Measurements from ENCODE around the gene AKNAD1. TPM values are rescaled to one million over a fixed set of nuclear protein-coding genes. Genes with fewer than 3 reads are reported as not detected.

Gene AKNAD1
- total and polyA plus RNA-seq, 8 donors: 0.28 to 2.0 (median 0.37) TPM; not detected in 5

GRCh38 chr1:108816049-108816893 lies 40.6 kb downstream of the AKNAD1 start:
- H3K27me3 ChIP-seq: no peaks in the 10 kb centered on the region
- H3K36me3 ChIP-seq: peaks cover 0 to 5% (median 4%) of the 10 kb centered on the region in 4 donors
- no peaks in the 10 kb centered on the region for H3K9me3 ChIP-seq
- no peak for TF ChIP-seq EP300 (IDR thresholded peaks at IDR 0.05)
- TF ChIP-seq POLR2AphosphoS5 (IDR thresholded peaks at IDR 0.05): peak; percentile 6 to 49 (median 38)
- no peak for TF ChIP-seq POLR2A (IDR thresholded peaks at IDR 0.05)
- TF ChIP-seq CTCF (IDR thresholded peaks at IDR 0.05): no peak
- peak overlapping the region; percentile 3 to 26 (median 19) for H3K4me3 ChIP-seq
- WGBS, 5 donors: 18 to 31% (median 28%) methylated on average over 12 of the region's 12 CpGs
- DNase-seq: peak; percentile 45 to 96
- intact Hi-C loops (cut with DNase I; ENCODE audit: low total_unique reads): no loop called here
- peak overlapping the region; percentile 73 to 87 (median 83) for H3K27ac ChIP-seq
- peaks cover 7 to 35% (median 16%) of the 10 kb centered on the region in 4 donors for H3K4me1 ChIP-seq

GRCh38 chr1:108815566-108815965 lies 41.3 kb downstream of the AKNAD1 start:
- TF ChIP-seq EP300 (IDR thresholded peaks at IDR 0.05): no peak
- no peak for TF ChIP-seq POLR2AphosphoS5 (IDR thresholded peaks at IDR 0.05)
- Histone ChIP-seq H3K36me3 (peaks cover 0 to 8% (median 8%) of the 10 kb centered on the region in 4 donors), H3K27me3 (no peaks in the 10 kb centered on the region), H3K27ac (peak overlapping the region in 4 of 5 donors; percentile 73 to 87 (median 84)), H3K9me3 (no peaks in the 10 kb centered on the region), H3K4me1 (peaks cover 7 to 35% (median 16%) of the 10 kb centered on the region in 4 donors), H3K4me3 (no peak overlapping the region)
- DNase-seq: no peak
- intact Hi-C loops (cut with DNase I; ENCODE audit: low total_unique reads): no loop called here

GRCh38 chr1:108814343-108815125 lies 42.4 kb downstream of the AKNAD1 start:
- no peak overlapping the region for H3K4me3 ChIP-seq
- intact Hi-C loops (cut with DNase I; ENCODE audit: low total_unique reads): no loop called here
- 55 to 73% (median 62%) methylated on average over 4 of the region's 4 CpGs for WGBS, 5 donors
- H3K27me3 ChIP-seq: no peaks in the 10 kb centered on the region
- peaks cover 7 to 35% (median 16%) of the 10 kb centered on the region in 4 donors for H3K4me1 ChIP-seq
- peak in 1 of 2 donors; percentile 74 for DNase-seq
- peak; percentile 23 to 42 (median 33) for TF ChIP-seq POLR2AphosphoS5 (IDR thresholded peaks at IDR 0.05)
- TF ChIP-seq CTCF (IDR thresholded peaks at IDR 0.05): no peak
- H3K36me3 ChIP-seq: peaks cover 0 to 19% (median 18%) of the 10 kb centered on the region in 4 donors
- no peaks in the 10 kb centered on the region for H3K9me3 ChIP-seq
- peak overlapping the region in 4 of 5 donors; percentile 73 to 87 (median 84) for H3K27ac ChIP-seq

- peaks cover 7 to 35% (median 16%) of the 10 kb centered on the region in 4 donors for H3K4me1 ChIP-seq
- H3K36me3 ChIP-seq: peaks cover 3 to 29% (median 25%) of the 10 kb centered on the region in 4 donors
- DNase-seq: no peak
- intact Hi-C loops (cut with DNase I; ENCODE audit: low total_unique reads): no loop called here
- TF ChIP-seq CTCF (IDR thresholded peaks at IDR 0.05): no peak
- TF ChIP-seq POLR2A (IDR thresholded peaks at IDR 0.05): no peak
- no peak for TF ChIP-seq EP300 (IDR thresholded peaks at IDR 0.05)
- no peak for TF ChIP-seq POLR2AphosphoS5 (IDR thresholded peaks at IDR 0.05)
- no peaks in the 10 kb centered on the region for H3K9me3 ChIP-seq
- H3K27ac ChIP-seq: peak overlapping the region in 1 of 5 donors; percentile 87
- no peaks in the 10 kb centered on the region for H3K27me3 ChIP-seq
- WGBS, 5 donors: 70 to 94% (median 76%) methylated on average over 2 of the region's 2 CpGs
- H3K4me3 ChIP-seq: no peak overlapping the region
These were observed 43.6 kb downstream of the AKNAD1 start for GRCh38 chr1:108813326-108813725.

Measured in stomach (tissue), 9 donors.